Thoracic aorta (tissue), 2 donors: ENCODE data around the gene SLC22A4. TPM values are rescaled to one million over a fixed set of nuclear protein-coding genes. Genes with fewer than 3 reads are reported as not detected.

Experiments used
- ATAC-seq: fragments of 150-250 bp; one replicate; pipeline ENCODE4 v1.8.0; 2017; ENCODE audit warnings: low read depth; ENCODE audit not compliant: insufficient number of reproducible peaks, low FRiP score
- DNase-seq: peaks from one replicate; pipeline ENCODE4 v3.0.0-alpha.2; 2020; ENCODE audit warnings: low spot score
- H3K27ac ChIP-seq, 2 donors: fragments of 200-600 bp; sonication (generic); 1 replicate in 1 of 2; 2 replicates in 1 of 2; pipeline ENCODE4 v1.5.1; 2016; ENCODE audit warnings: mild to moderate bottlenecking in 2 of 2, moderate library complexity in 2 of 2
- H3K27me3 ChIP-seq: fragments of 200-600 bp; sonication (generic); replicated peaks from 2 replicates; pipeline ENCODE4 v1.6.0; 2016; ENCODE audit warnings: mild to moderate bottlenecking; ENCODE audit not compliant: insufficient read depth
- H3K36me3 ChIP-seq: fragments of 200-600 bp; sonication (generic); one replicate; pipeline ENCODE4 v1.5.1; 2016
- H3K4me1 ChIP-seq, 2 donors: fragments of 200-600 bp; sonication (generic); 1 replicate in 1 of 2; 2 replicates in 1 of 2; pipeline versions ENCODE4 v1.5.1 to v1.6.0; 2016; ENCODE audit warnings: low read depth in 2 of 2, mild to moderate bottlenecking in 1 of 2; ENCODE audit not compliant: control insufficient read depth in 1 of 2
- H3K4me3 ChIP-seq: fragments of 200-600 bp; sonication (generic); 2 replicates; pipeline ENCODE4 v1.5.1; 2016; ENCODE audit warnings: mild to moderate bottlenecking
- H3K9me3 ChIP-seq: fragments of 200-600 bp; sonication (generic); 2 replicates; pipeline ENCODE4 v1.5.1; 2016
- CTCF ChIP-seq: fragments of 200-600 bp; sonication (generic); IDR thresholded peaks from one replicate; pipeline ENCODE4 v1.5.1; 2019; ENCODE audit warnings: antibody characterized with exemption
- total RNA-seq, 2 donors: library from RNA; depleted of rRNA; stranded (reverse); fragments of >200 nt; gene quantifications; one replicate each; pipeline versions ENCODE4 v1.1.0 to v1.2.3, GENCODE V29; 2016

Gene SLC22A4
- total RNA-seq, result 1 to 10 TPM in 1 of 2 donors, under 1 TPM in 1; 0.14 to 2.1 TPM

- TF ChIP-seq CTCF, result no peak
- Histone ChIP-seq H3K36me3 (no peaks in the 10 kb centered on the region), H3K27ac (peak within 1 kb of the TSS; percentile 97 to 98), H3K27me3 (no peaks in the 10 kb centered on the region), H3K4me3 (peak within 1 kb of the TSS; percentile 87), H3K9me3 (no peaks in the 10 kb centered on the region), H3K4me1 (peaks cover 8 to 22% of the 10 kb centered on the region in 2 donors)
- ATAC-seq, result peak; percentile 70
- peak; percentile 86 for DNase-seq
These were observed at the start of gene SLC22A4 for GRCh38 chr5:132293992-132294727. Gene SLC22A4 (plus strand): TSS chr5:132294394. CDS start chr5:132294617, 223 bp downstream.

- H3K9me3 ChIP-seq, result peaks cover 2% of the 10 kb centered on the region
- H3K4me1 ChIP-seq, result no peaks in the 10 kb centered on the region
- H3K27me3 ChIP-seq, result no peaks in the 10 kb centered on the region
- H3K27ac ChIP-seq, result no peak overlapping the region
- H3K36me3 ChIP-seq, result no peaks in the 10 kb centered on the region
- no peak overlapping the region for H3K4me3 ChIP-seq
- no peak for ATAC-seq
- no peak for TF ChIP-seq CTCF
- no peak for DNase-seq
These were observed 48.6 kb upstream of the SLC22A4 start for GRCh38 chr5:132245593-132245992.

DNA sequence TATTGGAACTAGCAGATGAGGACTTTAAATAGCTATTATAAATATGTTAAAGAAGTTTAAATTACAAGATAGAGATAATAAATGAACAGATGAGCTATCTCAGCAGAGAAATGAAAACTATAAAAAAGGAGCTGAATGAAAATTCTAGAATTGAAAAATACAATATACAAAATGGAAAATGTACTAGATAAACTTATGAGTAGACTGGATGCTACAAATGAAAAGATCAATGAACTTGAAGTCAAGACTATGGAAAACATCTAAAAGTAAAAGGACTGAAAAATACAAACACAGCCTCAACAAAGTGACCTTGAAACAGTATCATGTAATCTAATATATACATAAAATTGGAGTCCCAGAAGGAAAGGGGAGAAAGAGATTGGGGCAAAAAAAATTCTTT lies 47.4 kb upstream of the SLC22A4 start:
- Histone ChIP-seq H3K4me1 (peaks cover 0 to 11% of the 10 kb centered on the region in 2 donors), H3K36me3 (no peaks in the 10 kb centered on the region), H3K27ac (no peak overlapping the region), H3K9me3 (peaks cover 2% of the 10 kb centered on the region), H3K4me3 (no peak overlapping the region), H3K27me3 (no peaks in the 10 kb centered on the region)
- ATAC-seq (no peak), DNase-seq (no peak)
- no peak for TF ChIP-seq CTCF

- H3K4me3 ChIP-seq, result no peak overlapping the region
- ATAC-seq, result no peak
- no peaks in the 10 kb centered on the region for H3K27me3 ChIP-seq
- H3K4me1 ChIP-seq, result peaks cover 14 to 33% of the 10 kb centered on the region in 2 donors
- peak overlapping the region; percentile 65 to 87 for H3K27ac ChIP-seq
- no peaks in the 10 kb centered on the region for H3K36me3 ChIP-seq
- TF ChIP-seq CTCF, result no peak
- no peak for DNase-seq
- H3K9me3 ChIP-seq, result peaks cover 2% of the 10 kb centered on the region
These were observed 43.6 kb upstream of the SLC22A4 start for GRCh38 chr5:132250547-132250946.

- DNase-seq (no peak), ATAC-seq (peak; percentile 64)
- Histone ChIP-seq H3K9me3 (peaks cover 2% of the 10 kb centered on the region), H3K36me3 (no peaks in the 10 kb centered on the region), H3K4me1 (peaks cover 14 to 38% of the 10 kb centered on the region in 2 donors), H3K27me3 (no peaks in the 10 kb centered on the region), H3K4me3 (no peak overlapping the region), H3K27ac (peak overlapping the region; percentile 65 to 87)
- TF ChIP-seq CTCF, result no peak
These were observed 42.9 kb upstream of the SLC22A4 start for GRCh38 chr5:132251220-132251725.
